NAMALWA (cell line): ENCODE results near the gene RNF38.
"Not testable (repeated sequence)": the region's sequence is repeated elsewhere in the genome, so short reads cannot be mapped to it uniquely, and the experiment has no call there.

ENCODE experiments used
- DNase-seq: peaks from one replicate; pipeline ENCODE4 v3.0.0-alpha.2; 2015; ENCODE audit warnings: low spot score

Gene RNF38

DNA sequence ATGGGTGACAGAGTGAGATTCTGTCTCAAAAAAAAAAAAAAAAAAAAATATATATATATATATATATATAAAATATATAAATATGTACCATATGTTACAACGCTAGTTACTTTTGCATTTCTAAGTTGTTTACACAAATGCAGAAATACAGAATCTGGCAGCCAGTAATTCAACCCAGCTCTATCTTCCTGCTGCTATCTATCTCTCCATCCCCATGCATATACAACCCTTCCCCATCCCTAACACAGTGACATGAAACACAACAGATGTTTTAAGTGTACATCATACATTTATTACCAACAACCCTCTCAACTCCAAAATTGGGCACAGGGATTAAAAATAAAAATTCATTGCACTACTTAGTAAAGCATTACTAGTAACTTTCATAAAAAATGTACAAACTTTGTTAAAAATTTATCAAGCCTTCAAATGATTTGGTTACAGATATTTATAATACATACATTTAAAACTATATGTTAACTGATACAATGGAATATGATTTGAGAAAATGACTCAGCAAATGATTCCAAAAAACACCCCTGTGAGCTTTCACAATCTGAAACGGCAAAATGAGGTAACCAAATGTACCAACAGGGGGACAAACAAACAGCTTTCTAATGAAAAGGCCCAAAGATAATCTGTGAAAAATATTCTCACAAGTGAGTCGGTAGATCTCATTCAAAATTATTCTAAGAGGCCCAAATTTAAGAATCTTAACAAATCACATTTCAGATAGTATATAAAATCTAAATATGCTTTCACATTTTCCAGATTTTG lies 63.8 kb downstream of the RNF38 start:
- DNase-seq, result no peak

DNA sequence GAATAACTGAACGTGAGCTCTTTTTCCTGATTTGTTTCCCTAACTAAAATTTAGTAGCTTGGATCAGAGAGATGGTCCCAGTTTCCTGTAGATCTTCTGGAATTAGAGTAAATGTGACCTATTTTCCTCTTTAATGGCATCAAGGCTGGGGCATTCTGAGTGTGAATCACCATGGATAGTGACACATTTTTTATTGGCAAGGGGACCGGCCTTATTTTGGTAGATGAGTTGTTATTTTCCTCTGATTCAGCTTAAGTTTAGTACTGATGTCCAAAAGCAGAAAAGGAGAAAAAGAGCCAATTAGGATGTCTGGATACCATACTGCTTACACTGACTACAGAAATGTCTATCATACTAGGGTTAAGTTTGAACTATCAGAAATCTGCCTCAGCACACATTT lies 68.1 kb downstream of the RNF38 start:
- no peak for DNase-seq

DNA sequence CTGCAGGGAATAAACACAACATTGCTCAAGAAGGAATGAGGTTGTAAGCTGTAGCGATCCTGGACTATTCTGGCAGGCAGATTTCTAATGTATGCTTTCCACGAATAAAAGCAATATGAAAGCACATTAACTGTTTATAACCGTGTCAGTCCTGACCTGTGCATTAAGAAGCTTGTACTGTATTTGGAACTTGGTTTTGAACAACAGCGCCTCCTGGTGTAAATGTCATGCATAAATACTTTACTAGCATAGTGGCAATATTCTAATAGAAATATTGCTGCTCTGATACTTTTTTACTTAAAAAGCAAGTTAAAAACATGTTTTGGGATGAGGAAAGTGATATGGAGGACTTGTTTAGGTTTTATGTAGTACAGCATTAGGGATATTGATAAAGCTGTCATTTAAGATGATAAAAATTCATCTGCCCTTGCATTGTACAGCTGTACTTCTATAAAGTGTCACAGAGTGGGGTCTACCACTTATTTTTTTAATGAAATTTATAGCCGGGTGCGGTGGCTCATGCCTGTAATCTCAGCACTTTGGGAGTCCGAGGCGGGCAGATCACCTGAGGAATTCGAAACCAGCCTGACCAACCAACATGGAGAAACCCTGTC lies 71.2 kb downstream of the RNF38 start:
- peak; percentile 87 for DNase-seq

- no peak for DNase-seq
Observed at GRCh38 chr9:36325081-36325828, 74.8 kb downstream of the RNF38 start.

- no peak for DNase-seq
Observed at GRCh38 chr9:36323926-36324325, 76.1 kb downstream of the RNF38 start.

DNA sequence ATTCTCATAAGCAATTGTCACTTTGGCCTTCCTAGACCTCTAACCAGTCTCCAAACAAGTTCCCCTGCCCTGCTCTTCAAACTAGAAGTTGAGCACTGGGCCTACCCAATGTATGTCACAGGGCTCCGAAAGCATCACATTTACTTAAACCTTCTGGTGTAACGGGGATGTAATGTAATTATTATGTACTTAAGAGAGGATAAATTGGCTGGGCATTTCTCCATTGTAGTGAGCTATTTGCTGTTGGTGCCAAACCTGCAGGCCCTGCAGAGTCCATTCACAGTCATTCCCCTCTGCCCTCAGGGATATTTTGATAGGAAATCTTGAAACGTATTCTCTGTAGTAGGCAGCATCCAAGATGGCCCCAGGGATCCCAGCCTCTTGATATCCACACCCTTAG lies 77.6 kb downstream of the RNF38 start:
- DNase-seq, result no peak

DNA sequence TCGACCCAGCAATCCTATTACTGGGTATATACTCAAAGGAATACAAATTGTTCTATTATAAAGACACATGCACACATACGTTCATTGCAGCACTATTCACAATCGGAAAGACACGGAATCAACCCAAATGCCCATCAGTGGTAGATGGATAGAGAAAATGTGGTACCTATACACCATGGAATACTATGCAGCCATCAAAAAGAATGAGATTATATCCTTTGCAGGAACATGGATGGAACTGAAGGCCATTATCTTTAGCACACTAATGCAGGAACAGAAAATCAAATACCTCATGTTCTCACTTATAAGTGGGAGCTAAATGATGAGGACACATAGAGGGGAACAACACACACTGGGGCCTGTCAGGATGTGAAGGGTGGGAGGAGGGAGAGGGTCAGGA lies 78.2 kb downstream of the RNF38 start:
- not testable (repeated sequence) for DNase-seq

DNA sequence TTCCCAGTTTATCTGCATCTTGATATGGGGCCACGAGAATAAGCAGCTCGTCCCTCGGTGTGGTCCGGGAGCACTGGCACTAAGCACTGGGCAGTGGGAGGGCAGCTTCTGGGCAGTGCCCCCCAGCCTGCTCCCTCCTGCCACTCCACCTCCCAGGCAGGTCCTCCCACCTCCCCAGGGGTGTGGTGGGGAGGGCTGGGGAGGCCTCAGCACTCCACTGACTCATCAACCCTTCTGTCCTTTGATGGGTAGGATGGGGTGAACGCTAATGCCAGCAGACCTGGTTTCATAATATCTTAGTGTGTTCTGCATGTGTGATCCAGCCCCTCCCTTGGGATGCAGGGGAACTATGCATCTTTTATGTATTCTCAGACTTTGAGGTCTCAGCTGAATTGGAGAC lies 79.6 kb downstream of the RNF38 start:
- no peak for DNase-seq

- DNase-seq, result no peak
Observed at GRCh38 chr9:36319806-36320205, 80.3 kb downstream of the RNF38 start.

GRCh38 chr9:36319183-36319582 lies 80.9 kb downstream of the RNF38 start:
- DNase-seq, result no peak

- no peak for DNase-seq
Observed at GRCh38 chr9:36318212-36318802, 81.8 kb downstream of the RNF38 start.

DNA sequence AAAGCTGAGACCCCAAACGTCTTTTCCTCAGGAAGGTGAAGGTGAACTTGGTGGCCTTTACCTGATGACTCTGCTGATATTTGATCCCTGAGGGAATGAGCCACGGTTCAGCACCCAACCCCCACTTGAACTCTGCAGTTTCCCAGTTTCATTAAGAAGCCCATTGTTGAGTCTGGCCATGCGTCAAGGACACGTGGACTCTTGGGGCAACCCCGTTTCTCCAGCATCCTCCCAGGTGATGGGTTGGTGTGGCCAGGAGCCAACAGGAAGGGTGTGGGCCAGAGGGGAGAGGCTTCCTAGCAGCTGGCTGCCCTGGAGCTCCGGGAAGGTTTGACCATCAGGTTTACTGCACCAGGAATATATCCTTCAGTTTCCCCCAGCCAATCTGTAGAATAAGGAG lies 82.3 kb downstream of the RNF38 start:
- DNase-seq, result no peak

DNA sequence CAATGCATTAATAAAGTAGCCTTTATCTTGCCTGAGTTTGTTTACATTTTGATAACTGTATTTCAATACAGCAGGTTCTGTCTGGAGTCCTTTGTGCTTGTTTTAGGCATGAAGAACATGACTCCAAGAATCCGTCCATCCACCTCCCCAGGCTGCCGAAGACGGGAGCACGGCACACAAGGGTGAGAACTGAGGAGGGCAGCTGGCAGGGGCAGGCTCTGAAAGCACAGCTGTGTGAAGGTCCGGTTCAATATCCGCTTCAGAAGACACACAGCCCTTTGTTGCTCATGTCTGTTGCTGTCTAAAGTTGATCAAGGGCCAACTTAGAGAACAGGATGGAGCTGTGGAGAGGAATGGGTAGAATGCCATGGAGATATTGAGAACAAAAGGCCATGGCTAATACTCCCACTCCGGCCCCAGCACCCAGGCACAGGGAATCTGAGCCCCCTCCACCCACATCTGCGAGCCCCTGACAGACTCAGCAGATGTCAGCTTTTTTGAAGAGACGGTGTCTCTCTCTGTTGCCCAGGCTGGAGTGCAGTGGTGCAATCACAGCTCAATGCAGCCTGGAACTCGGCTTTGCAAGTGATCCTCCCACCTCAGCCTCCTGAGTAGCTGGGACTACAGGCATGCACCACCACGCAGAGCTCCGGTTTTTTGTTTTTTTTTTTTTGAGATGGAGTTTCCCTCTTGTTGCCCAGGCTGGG lies 83.3 kb downstream of the RNF38 start:
- DNase-seq, result no peak

- DNase-seq, result no peak
Observed at GRCh38 chr9:36316049-36316448, 84.0 kb downstream of the RNF38 start.

DNA sequence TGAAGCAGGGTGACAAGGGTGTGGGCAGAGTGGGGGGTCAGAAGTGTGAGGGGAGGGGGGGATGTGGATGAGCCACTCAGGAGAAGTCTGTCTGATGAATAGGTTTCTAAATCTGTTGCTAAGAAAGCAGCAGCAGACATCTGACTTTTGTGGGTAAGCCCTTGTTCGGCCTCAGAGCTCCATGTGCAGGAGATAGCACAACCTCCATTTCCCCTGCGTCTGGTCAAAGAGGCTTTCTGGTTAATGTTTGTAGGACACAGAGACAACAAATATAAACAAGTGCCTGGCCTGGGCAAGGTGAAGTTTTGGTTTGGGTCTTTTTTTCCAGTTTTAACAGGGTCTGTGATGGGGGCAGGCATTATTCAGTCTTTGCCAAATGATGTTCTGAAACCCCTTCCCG lies 84.8 kb downstream of the RNF38 start:
- no peak for DNase-seq

DNA sequence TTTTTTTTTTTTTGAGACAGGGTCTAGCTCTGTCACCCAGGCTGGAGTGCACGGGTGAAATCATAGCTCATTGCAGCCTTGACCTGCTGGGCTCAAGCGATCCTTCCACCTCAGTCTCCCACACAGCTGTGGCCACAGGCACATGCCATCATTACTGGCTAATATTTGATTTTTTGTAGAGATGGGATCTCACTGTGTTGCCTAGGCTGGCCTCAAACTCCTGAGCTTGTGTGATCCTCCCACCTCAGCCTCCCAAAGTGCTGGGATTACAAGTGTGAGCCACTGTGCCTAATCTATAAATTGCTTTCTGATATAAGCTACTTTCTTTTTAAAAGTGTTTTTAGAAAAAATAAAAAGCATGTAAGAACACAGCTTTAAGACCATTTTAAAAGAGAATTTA lies 85.3 kb downstream of the RNF38 start:
- no peak for DNase-seq

- DNase-seq, result no peak
Observed at GRCh38 chr9:36306471-36307306, 93.4 kb downstream of the RNF38 start.

DNA sequence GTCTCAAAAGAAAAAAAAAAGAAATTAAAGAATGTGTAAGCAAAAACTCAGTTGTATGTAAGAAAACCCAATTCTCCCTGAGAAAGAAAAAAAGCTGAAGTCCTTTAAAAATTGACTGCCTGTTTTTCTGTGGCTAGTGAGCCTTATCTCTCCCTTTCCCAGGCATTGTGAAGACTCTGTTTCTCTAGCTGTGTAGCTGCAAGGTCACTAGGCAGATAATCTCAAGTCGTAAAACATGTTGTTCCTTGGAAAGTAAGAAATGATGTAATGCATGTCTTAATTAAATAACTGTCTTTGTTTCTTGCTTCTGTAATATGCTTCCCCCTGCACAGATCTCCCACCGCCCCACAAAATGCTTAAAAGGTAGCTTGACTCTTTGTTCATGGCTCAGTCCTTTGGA lies 95.7 kb downstream of the RNF38 start:
- DNase-seq, result not testable (repeated sequence)

GRCh38 chr9:36301227-36301626 lies 98.8 kb downstream of the RNF38 start:
- DNase-seq, result no peak

GRCh38 chr9:36298566-36298965 lies 101.5 kb downstream of the RNF38 start:
- no peak for DNase-seq

- no peak for DNase-seq
Observed at GRCh38 chr9:36297798-36298197, 102.3 kb downstream of the RNF38 start.
